Measurements from ENCODE around the gene PCYT1A. TPM values are rescaled to one million over a fixed set of nuclear protein-coding genes. Genes with fewer than 3 reads are reported as not detected.
"Not testable (repeated sequence)": the region's sequence is repeated elsewhere in the genome, so short reads cannot be mapped to it uniquely, and the experiment has no call there.

PCYT1A gene
- total and polyA plus RNA-seq, 8 donors, result 11.8 to 127 (median 38.3) TPM

DNA sequence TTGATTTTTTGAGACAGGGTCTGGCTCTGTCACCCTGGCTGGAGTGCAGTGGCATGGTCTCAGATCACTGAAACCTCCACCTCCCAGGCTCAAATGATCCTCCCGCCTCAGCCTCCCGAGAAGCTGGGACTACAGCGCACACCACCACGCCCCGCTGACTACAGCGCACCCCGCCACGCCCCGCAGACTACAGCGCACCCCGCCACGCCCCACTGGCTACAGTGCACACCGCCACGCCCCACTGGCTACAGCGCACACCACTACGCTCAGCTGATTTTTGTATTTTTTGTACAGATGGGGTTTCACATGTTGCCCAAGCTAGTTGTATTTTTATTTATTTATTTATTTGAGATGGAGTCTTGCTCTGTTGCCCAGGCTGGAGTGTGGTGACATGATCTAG, 35.6 kb downstream of the PCYT1A start:
- no peak for DNase-seq
- no peak overlapping the region for H3K27ac ChIP-seq
- no peaks in the 10 kb centered on the region for H3K9me3 ChIP-seq
- H3K4me3 ChIP-seq, result no peak overlapping the region
- 93 to 98% (median 98%) methylated on average over 16 of the region's 16 CpGs for WGBS, 5 donors
- H3K36me3 ChIP-seq, result peaks cover 26 to 66% (median 57%) of the 10 kb centered on the region in 4 donors
- TF ChIP-seq POLR2AphosphoS5 (IDR thresholded peaks at IDR 0.05), result no peak
- TF ChIP-seq POLR2A (IDR thresholded peaks at IDR 0.05), result no peak
- no peak for TF ChIP-seq EP300 (IDR thresholded peaks at IDR 0.05)
- TF ChIP-seq, protein P1, sequence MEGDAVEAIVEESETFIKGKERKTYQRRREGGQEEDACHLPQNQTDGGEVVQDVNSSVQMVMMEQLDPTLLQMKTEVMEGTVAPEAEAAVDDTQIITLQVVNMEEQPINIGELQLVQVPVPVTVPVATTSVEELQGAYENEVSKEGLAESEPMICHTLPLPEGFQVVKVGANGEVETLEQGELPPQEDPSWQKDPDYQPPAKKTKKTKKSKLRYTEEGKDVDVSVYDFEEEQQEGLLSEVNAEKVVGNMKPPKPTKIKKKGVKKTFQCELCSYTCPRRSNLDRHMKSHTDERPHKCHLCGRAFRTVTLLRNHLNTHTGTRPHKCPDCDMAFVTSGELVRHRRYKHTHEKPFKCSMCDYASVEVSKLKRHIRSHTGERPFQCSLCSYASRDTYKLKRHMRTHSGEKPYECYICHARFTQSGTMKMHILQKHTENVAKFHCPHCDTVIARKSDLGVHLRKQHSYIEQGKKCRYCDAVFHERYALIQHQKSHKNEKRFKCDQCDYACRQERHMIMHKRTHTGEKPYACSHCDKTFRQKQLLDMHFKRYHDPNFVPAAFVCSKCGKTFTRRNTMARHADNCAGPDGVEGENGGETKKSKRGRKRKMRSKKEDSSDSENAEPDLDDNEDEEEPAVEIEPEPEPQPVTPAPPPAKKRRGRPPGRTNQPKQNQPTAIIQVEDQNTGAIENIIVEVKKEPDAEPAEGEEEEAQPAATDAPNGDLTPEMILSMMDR (IDR thresholded peaks at IDR 0.05), result no peak
- no peaks in the 10 kb centered on the region for H3K27me3 ChIP-seq
- intact Hi-C loops (cut with DNase I; ENCODE audit: low total_unique reads), result loop anchor here (10.0 kb wide), 2 partner anchors 263 to 433 kb away; partner anchors contain the start of gene SMCO1
- H3K4me1 ChIP-seq, result no peaks in the 10 kb centered on the region

- peaks cover 20 to 76% (median 73%) of the 10 kb centered on the region in 4 donors for H3K36me3 ChIP-seq
- DNase-seq, result no peak
- H3K27ac ChIP-seq, result no peak overlapping the region
- no peak for TF ChIP-seq POLR2AphosphoS5 (IDR thresholded peaks at IDR 0.05)
- TF ChIP-seq, protein P1 (IDR thresholded peaks at IDR 0.05), result no peak
- no peak for TF ChIP-seq POLR2A (IDR thresholded peaks at IDR 0.05)
- no peak for TF ChIP-seq EP300 (IDR thresholded peaks at IDR 0.05)
- intact Hi-C loops (cut with DNase I; ENCODE audit: low total_unique reads), result no loop called here
- 78 to 91% (median 88%) methylated on average over 12 to 13 of the region's 13 CpGs for WGBS, 5 donors
- H3K4me1 ChIP-seq, result no peaks in the 10 kb centered on the region
- no peak overlapping the region for H3K4me3 ChIP-seq
- H3K9me3 ChIP-seq, result no peaks in the 10 kb centered on the region
- no peaks in the 10 kb centered on the region for H3K27me3 ChIP-seq
These were observed 40.8 kb downstream of the PCYT1A start for GRCh38 chr3:196246612-196247308.

DNA sequence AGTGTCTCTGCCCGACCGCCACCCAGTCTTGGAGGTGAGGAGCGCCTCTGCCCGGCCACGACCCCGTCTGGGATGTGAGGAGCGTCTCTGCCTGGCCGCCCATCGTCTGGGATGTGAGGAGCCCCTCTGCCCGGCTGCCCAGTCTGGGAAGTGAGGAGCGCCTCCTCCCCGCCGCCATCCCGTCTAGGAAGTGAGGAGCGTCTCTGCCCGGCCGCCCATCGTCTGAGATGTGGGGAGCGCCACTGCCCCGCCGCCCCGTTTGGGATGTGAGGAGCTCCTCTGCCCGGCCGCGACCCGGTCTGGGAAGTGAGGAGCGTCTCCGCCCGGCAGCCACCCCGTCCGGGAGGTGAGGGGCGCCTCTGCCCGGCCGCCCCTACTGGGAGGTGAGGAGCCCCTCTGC, 43.4 kb downstream of the PCYT1A start:
- intact Hi-C loops (cut with DNase I; ENCODE audit: low total_unique reads); H3K27me3 ChIP-seq; H3K9me3 ChIP-seq; DNase-seq; H3K27ac ChIP-seq; H3K4me1 ChIP-seq; H3K4me3 ChIP-seq: not testable (repeated sequence)
- WGBS, 5 donors, result 98 to 99% (median 98%) methylated on average over 19 to 34 of the region's 34 CpGs
- peaks cover 39 to 93% (median 89%) of the 10 kb centered on the region in 4 donors for H3K36me3 ChIP-seq

DNA sequence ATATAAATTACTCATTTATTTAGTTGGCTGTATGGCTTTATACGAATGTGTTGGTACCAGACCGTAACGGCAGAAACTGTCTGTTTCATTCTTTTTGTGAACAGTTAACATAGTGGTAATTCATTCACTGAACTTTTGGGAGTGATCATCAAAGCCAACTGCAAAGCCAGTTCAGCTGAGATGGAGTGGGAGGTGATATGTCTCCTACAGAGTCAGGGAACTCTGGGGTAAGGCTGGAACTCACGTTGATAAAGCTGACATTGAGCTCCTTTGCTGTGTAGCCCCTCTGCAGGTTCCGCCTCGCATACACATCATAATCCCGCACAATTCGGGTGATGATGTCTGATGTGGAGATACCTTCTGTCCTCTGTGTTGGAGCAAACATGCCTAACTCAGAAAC, 45.8 kb downstream of the PCYT1A start:
- intact Hi-C loops (cut with DNase I; ENCODE audit: low total_unique reads), result no loop called here
- 83 to 91% (median 89%) methylated on average over 8 of the region's 8 CpGs for WGBS, 5 donors
- H3K36me3 ChIP-seq, result peaks cover 44 to 97% (median 89%) of the 10 kb centered on the region in 4 donors

More for the DNA sequence above, 45.8 kb downstream of the PCYT1A start:
- no peaks in the 10 kb centered on the region for H3K4me1 ChIP-seq
- no peaks in the 10 kb centered on the region for H3K9me3 ChIP-seq
- no peak for DNase-seq
- TF ChIP-seq EP300 (IDR thresholded peaks at IDR 0.05), result no peak
- TF ChIP-seq, protein P1 (IDR thresholded peaks at IDR 0.05), result no peak
- no peak for TF ChIP-seq POLR2AphosphoS5 (IDR thresholded peaks at IDR 0.05)
- TF ChIP-seq POLR2A (IDR thresholded peaks at IDR 0.05), result no peak
- no peaks in the 10 kb centered on the region for H3K27me3 ChIP-seq
- H3K27ac ChIP-seq, result no peak overlapping the region
- no peak overlapping the region for H3K4me3 ChIP-seq
